ENCODE data around the gene MOV10L1.
A peak's percentile ranks its signal among the peaks of the same experiment; 100 is the strongest.
"Not testable (repeated sequence)": the region's sequence is repeated elsewhere in the genome, so short reads cannot be mapped to it uniquely, and the experiment has no call there.

MOV10L1 gene

DNA sequence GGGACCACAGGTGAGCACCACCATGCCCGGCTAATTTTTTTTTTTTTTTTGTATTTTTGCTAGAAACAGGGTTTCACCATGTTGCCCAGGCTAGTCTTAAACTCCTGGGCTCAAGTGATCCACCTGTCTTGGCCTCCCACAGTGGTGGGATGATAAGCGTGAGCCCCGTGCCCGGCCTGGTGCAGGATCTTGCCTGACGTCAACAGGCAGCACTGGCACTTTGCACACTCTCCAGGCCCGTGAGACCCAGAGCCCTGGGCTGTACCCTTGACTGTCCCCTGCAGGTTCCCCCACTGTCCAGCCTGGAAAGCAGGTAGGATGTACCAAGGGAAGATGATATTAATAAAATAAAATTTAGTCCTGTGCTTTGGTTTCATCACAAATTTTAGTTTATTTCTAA is 51.7 kb downstream of the MOV10L1 start:
- no peak for DNase-seq

DNA sequence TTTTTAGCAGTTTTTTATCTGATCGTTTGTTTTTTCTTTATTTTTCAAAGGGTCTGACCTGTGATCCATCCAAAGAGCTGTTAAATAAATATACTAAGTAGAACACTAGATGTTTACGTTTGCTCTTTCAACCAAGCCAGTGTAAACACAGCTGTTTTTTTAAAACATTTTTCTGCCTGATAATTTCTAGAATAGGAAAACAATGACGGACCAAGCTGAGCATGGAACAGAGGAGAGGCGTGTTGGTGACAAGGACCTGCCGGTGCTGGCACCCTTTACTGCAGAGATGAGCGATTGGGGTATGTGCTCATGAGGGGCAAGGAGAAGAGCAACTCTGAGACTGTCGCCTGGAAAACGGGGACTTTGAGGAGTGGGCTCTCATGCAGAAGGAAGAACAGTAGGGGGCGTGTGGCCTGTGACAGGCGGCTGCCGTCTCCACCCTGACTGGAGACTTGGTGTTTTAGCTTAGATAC is 52.1 kb downstream of the MOV10L1 start:
- no peak for DNase-seq

GRCh38 chr22:50143096-50143495 is 53.3 kb downstream of the MOV10L1 start:
- no peak for DNase-seq

- no peak for DNase-seq
Measured at GRCh38 chr22:50144005-50144614, 54.3 kb downstream of the MOV10L1 start.

DNA sequence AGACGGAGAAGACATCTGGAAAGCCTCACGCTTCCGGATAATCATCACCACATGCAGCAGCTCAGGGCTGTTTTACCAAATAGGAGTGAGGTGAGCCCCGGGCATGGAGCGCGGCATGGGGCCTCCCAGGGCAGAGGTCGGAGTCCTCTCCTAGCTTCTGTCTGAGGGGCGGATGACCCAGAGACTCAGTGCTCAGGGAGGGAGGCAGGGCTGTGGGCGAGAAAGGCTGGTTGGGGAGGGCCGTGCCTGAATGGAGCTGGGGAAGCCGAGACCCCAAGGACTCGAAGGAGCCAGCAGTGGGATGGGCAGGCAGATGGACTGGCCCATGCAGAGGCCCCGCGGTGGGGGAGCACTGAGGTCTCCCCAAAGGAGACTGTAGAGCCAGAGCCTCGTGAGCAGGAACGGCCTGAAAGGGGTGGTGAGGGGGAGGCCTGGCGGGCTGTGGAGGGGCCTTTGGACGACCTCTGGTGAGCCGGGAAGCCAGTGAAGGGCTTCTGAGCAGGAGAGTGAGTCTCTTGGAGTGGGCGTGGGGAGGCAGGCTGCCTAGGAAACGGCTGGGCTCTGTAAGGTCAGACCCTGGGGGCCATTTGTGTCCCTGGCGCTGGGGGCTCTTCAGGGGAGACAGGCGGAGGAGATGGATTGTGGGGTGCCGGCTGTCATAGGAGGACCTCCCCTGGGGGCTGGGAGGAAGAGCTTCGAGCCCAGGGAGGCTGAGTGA is 56.1 kb downstream of the MOV10L1 start:
- no peak for DNase-seq

DNA sequence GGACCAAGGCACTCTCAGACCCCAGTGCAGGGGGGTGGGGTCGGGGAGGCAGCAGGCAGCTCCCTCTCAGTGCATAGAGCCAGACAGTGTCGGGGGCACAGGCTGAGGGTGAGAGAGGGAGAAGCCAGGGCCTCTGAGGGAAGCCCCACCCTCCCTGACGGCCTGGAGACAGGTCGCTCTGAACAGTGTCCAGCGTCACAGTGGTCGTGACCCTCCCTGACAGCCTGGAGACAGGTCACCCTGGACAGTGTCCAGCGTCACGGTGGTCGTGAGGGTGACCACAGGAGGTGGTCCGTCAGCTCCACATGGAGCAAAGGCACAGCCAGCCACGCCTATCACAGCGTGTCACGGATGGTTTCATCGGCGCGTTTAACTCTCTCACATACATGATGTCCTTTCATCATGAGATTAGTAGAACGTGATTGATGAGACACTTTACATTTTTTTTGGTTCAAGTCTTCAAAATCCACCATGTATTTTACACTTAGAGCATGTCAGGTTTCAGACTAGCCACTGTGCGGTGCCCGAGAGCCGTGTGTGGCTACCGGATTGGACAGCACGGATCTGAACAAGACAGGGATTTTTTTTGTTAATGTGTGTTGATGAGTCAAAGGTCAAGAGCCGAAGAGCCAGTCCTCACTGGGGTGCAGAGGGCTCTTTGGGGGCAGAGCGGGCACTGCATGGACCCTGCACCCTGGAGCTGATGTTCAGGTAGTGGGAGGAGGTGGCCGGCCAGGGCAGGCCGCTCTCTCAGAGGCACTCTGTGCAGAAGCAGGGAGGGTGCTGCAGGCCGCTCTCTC is 56.8 kb downstream of the MOV10L1 start:
- no peak for DNase-seq

DNA sequence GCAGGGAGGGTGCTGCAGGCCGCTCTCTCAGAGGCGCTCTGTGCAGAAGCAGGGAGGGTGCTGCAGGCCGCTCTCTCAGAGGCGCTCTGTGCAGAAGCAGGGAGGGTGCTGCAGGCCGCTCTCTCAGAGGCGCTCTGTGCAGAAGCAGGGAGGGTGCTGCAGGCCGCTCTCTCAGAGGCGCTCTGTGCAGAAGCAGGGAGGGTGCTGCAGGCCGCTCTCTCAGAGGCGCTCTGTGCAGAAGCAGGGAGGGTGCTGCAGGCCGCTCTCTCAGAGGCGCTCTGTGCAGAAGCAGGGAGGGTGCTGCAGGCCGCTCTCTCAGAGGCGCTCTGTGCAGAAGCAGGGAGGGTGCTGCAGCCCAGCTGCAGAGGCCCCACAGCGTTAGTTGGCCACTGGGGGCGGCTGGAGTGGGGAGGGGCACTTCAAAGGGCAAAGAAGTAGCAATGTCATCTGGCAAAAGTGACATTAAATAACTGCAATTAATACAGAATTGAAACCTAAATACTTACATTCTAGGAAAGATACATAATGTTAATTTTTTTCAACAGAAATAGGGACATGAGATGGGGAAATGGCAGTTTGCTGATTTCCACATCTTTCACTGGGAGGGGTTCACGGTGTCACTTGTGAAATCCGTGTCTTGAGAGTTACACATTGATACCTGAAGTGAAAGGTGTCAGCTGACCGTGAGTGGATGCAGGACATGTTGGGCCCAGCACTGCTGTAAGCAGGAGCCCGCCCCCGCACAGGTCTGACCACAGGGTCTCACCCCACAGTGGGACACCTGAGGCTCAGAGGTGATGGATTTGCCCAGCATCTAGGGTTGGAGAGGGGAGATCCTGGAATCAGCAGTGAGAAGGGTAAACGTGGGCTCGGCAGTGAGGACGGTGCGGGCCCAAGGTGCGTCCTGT is 57.7 kb downstream of the MOV10L1 start:
- DNase-seq: not testable (repeated sequence)

DNA sequence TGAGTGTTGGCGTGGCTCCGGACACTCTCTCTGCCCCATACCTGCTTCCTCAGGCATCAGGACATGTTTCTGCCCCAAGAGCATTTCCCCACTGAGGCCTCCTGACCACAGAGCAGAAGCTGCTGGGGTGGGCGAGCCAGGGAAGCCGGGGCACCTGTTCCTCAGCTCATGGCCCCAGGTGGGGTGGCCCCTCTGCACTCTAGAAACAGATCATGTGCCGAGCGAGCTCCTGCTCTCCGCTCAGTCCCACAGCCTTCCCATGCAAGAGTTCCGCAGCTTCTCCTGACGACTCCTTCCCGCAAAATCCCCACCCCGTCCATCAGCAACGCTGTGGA is 58.3 kb downstream of the MOV10L1 start:
- no peak for DNase-seq

- peak; percentile 82 for DNase-seq
Measured at GRCh38 chr22:50148991-50149721, 59.4 kb downstream of the MOV10L1 start.

GRCh38 chr22:50150161-50151129 is 60.6 kb downstream of the MOV10L1 start:
- DNase-seq: no peak

DNA sequence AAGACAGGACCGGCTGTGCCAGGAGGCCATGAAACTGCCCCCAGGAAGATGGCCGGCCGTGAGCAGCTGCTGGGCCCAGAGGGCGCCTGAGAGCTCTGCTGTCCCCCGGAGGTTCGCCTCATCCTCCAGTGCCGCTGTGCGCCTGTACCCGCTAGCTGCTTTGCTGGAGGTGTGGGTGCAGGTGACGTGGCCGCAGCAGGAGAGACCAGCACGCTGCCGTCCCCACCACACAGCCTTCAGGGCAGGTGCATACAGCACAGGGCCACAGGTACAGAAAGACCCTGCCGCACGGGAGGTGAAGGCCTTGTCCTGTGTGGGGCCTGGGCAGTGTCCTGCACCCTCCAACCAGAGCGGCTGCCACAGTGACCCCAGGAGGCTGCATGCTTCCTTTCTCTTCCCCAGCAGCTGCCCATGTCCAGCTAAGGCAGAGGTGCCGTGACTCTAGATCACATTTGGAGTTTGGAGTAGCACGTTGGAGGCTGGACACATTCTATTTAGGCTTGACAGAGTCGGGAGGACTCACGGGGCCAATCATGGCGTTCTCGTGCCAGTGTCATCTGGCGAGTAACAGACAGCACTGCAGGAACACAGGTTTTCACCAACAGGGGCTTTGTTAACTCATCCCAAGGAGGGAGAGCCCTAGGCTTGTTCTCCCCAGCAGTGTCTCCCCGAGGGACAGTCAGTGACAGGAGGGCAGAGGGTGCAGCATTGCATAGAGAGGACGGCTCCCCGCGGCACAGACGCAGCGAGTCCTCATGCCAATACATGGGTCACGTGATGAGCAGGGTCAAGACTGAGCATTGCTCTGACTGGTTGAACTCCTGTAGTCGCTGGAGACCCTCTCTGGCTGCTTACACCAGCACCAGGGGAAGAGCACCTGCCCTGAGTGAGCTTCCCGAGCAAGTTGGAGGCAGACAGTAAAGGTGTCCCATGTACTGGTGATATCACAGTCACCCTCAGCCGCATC is 62.0 kb downstream of the MOV10L1 start:
- no peak for DNase-seq

- DNase-seq: no peak
Measured at GRCh38 chr22:50153056-50153755, 63.4 kb downstream of the MOV10L1 start.

- DNase-seq: no peak
Measured at GRCh38 chr22:50153756-50154140, 63.9 kb downstream of the MOV10L1 start.

GRCh38 chr22:50157709-50158375 is 68.0 kb downstream of the MOV10L1 start:
- no peak for DNase-seq

GRCh38 chr22:50160947-50161346 is 71.1 kb downstream of the MOV10L1 start:
- DNase-seq: no peak

DNA sequence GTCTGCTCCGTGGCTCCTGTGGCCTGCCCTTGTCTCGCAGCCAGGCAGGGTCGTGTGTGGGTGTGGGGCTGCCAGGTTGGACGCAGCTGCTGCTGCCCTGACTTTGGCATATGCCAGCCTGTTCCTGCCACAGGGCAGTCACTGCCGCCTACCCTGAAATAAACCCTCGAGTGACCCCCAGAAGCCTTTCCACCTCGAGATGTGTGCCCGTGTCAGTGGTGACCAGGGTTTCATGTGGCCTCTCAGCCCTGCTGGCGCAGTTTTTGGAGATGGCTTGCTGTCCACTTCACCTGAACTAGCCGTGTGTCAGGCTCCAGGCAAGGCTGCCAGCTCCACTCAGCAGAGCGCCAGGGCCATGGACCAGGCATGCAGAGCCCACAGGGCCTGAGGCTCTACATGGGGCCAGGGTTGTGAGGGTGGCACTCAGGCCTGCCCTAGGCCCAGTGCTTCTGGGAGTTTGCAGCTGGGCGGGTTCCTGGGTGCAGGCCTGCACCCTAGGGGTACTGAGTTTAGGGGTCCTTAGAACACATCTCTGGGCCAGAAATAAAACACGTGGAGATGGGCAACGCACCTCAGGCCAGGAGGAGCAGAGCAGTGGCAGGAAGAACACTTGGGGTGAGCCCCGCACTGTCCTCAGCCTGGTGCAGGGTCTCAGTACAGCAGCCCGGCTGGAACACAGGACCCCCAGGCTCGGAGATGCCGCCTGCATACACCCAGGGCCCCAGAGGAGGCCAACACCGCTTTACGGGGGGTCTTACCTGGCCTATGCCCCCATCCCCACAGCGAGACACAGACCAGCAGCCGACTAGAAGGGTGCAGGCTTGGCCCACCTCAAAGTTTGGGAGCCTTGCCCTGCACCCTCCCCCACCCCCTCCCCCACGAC is 71.9 kb downstream of the MOV10L1 start:
- no peak for DNase-seq

DNA sequence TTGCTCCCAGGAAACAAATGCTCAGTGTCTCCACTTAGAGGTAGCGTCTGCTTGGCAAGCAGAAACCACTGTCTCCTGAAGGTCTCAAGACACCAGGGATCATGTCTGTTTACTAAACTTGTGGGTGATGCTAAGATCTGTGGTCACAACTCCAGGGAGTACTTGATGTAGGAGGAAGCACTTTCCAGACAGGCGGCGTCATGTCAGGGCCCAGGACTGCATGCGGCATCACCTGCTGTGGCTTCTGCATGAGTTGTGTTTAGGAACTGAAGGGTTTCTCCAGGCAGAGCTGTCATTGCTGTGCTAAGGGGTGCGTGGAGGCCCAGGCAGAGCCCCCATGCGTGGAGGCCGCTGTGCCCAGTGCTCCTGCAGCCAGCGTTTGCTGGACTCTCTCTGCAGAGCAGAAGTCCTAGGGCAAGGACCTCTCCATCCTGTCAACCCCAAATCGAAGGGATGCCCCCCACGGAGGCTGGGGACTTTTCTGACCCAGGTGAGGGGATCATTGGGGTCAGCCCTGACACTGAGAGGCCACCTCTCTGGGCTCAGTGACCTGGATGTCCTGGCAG is 72.7 kb downstream of the MOV10L1 start:
- DNase-seq: no peak

Measured in activated CD4-positive, alpha-beta T cell treated with anti-CD3 and anti-CD28 coated beads for 48 hours (primary cell).